HG03520 (cell line): ENCODE data around the gene IL17RC.

Experiments
- ATAC-seq: cut with Tn5 transposase; IDR thresholded peaks from one replicate; pipeline ENCODE4 v1.9.1; 2021; ENCODE audit warnings: mild to moderate bottlenecking, moderate library complexity; ENCODE audit not compliant: unreplicated experiment

Gene IL17RC

GRCh38 chr3:9942934-9943690 is 26.2 kb downstream of the IL17RC start:
- ATAC-seq, result no peak

GRCh38 chr3:9944271-9944670 is 27.4 kb downstream of the IL17RC start:
- ATAC-seq, result no peak

GRCh38 chr3:9945358-9945757 is 28.5 kb downstream of the IL17RC start:
- ATAC-seq, result no peak

GRCh38 chr3:9946112-9947024 is 29.5 kb downstream of the IL17RC start:
- no peak for ATAC-seq

GRCh38 chr3:9947025-9947995 is 30.4 kb downstream of the IL17RC start:
- ATAC-seq, result no peak

GRCh38 chr3:9948586-9948985 is 31.7 kb downstream of the IL17RC start:
- ATAC-seq, result no peak

- ATAC-seq, result no peak
These were observed 32.2 kb downstream of the IL17RC start for GRCh38 chr3:9949115-9949514.

GRCh38 chr3:9949626-9950025 is 32.7 kb downstream of the IL17RC start:
- no peak for ATAC-seq

GRCh38 chr3:9951126-9951525 is 34.2 kb downstream of the IL17RC start:
- no peak for ATAC-seq

- ATAC-seq, result no peak
These were observed 34.7 kb downstream of the IL17RC start for GRCh38 chr3:9951598-9951961.

- ATAC-seq, result peak; percentile 87
These were observed 35.3 kb downstream of the IL17RC start, which contains the start of gene PRRT3 for GRCh38 chr3:9951962-9952805. TSS of gene PRRT3 (minus strand) at chr3:9952408. CDS start at chr3:9950115, 2,293 bp downstream.

- ATAC-seq, result no peak
These were observed 38.2 kb downstream of the IL17RC start for GRCh38 chr3:9955067-9955502.

GRCh38 chr3:9955611-9956352 is 38.9 kb downstream of the IL17RC start:
- no peak for ATAC-seq

GRCh38 chr3:9957214-9957613 is 40.3 kb downstream of the IL17RC start:
- ATAC-seq, result no peak

- ATAC-seq, result no peak
These were observed 48.4 kb downstream of the IL17RC start for GRCh38 chr3:9965200-9965875.

- no peak for ATAC-seq
These were observed 49.9 kb downstream of the IL17RC start for GRCh38 chr3:9966841-9967240.

GRCh38 chr3:9969632-9970019 is 52.7 kb downstream of the IL17RC start:
- ATAC-seq, result no peak

GRCh38 chr3:9970020-9970652 is 53.2 kb downstream of the IL17RC start:
- no peak for ATAC-seq
